Cardiac fibroblast (primary cell): ENCODE data around the gene TRAK1.
A peak's percentile ranks its signal among the peaks of the same experiment; 100 is the strongest.

Source experiments
- DNase-seq, 2 donors: peaks; one replicate each; pipeline versions ENCODE4 v3.0.0 to v3.0.0-alpha.2; 2010; ENCODE audit warnings: low read depth in 2 of 2
- H3K4me3 ChIP-seq, 2 donors: replicated peaks in 1 of 2; 1 replicate in 1 of 2; 2 replicates in 1 of 2; pipeline ENCODE4 v1.5.1; 2011; ENCODE audit warnings: low read depth in 2 of 2, low read length in 2 of 2, mild to moderate bottlenecking in 2 of 2, moderate library complexity in 1 of 2
- CTCF ChIP-seq: IDR thresholded peaks from one replicate; pipeline ENCODE4 v1.5.1; 2011; ENCODE audit warnings: low read depth, mild to moderate bottlenecking, low read length, inconsistent platforms

TRAK1 gene

GRCh38 chr3:42051384-42052131 is 39.6 kb upstream of the TRAK1 start:
- TF ChIP-seq CTCF: no peak
- H3K4me3 ChIP-seq: no peak overlapping the region
- DNase-seq: peak; percentile 53 to 69

GRCh38 chr3:42052132-42052483 is 39.0 kb upstream of the TRAK1 start:
- no peak for DNase-seq
- TF ChIP-seq CTCF: no peak
- H3K4me3 ChIP-seq: no peak overlapping the region

GRCh38 chr3:42052484-42053351 is 38.4 kb upstream of the TRAK1 start:
- no peak for TF ChIP-seq CTCF
- DNase-seq: peak; percentile 91 to 97
- H3K4me3 ChIP-seq: no peak overlapping the region

- no peak for TF ChIP-seq CTCF
- H3K4me3 ChIP-seq: no peak overlapping the region
- DNase-seq: no peak
Measured at GRCh38 chr3:42053476-42053875, 37.7 kb upstream of the TRAK1 start.

GRCh38 chr3:42055291-42055690 is 35.9 kb upstream of the TRAK1 start:
- H3K4me3 ChIP-seq: no peak overlapping the region
- TF ChIP-seq CTCF: no peak
- DNase-seq: peak; percentile 79 to 87

GRCh38 chr3:42056840-42057239 is 34.3 kb upstream of the TRAK1 start:
- no peak for DNase-seq
- no peak overlapping the region for H3K4me3 ChIP-seq
- TF ChIP-seq CTCF: no peak
